Kidney (tissue), 14 donors: ENCODE results near the gene ARFIP1. TPM values are rescaled to one million over a fixed set of nuclear protein-coding genes. Genes with fewer than 3 reads are reported as not detected.

Experiments
- DNase-seq, 5 donors: peaks; one replicate each; pipeline ENCODE4 v3.0.0-alpha.2; 2013 to 2020
- FAIRE-seq: peaks from 2 replicates; lab custom pipeline; 2012; peaks lifted over from hg19 to GRCh38; lab: Jason Lieb, UNC
- H3K27ac ChIP-seq, 2 donors: one replicate each; pipeline ENCODE4 v1.7.0; 2013; ENCODE audit warnings: low read depth in 2 of 2, low read length in 2 of 2, inconsistent platforms in 1 of 2
- H3K27me3 ChIP-seq: one replicate; pipeline ENCODE4 v1.7.1; 2013; ENCODE audit warnings: low read length, inconsistent platforms; ENCODE audit not compliant: control insufficient read depth, insufficient read depth
- H3K36me3 ChIP-seq, 3 donors: one replicate each; pipeline versions ENCODE4 v1.7.0 to v1.7.1; 2013; ENCODE audit warnings: low read length in 3 of 3, control low read depth in 1 of 3, inconsistent platforms in 1 of 3; ENCODE audit not compliant: insufficient read depth in 3 of 3, control insufficient read depth in 2 of 3
- H3K4me1 ChIP-seq, 3 donors: one replicate each; pipeline versions ENCODE4 v1.7.0 to v1.7.1; 2013; ENCODE audit warnings: low read length in 3 of 3, inconsistent platforms in 1 of 3, low read depth in 1 of 3; ENCODE audit not compliant: control insufficient read depth in 2 of 3, insufficient read depth in 2 of 3
- H3K4me3 ChIP-seq, 3 donors: one replicate each; pipeline versions ENCODE4 v1.7.0 to v1.8.1; 2013; ENCODE audit warnings: low read length in 3 of 3, control low read depth in 1 of 3, inconsistent platforms in 1 of 3
- H3K9ac ChIP-seq, 3 donors: one replicate each; pipeline versions ENCODE4 v1.7.0 to v1.7.1; 2013; ENCODE audit warnings: low read length in 3 of 3, control low read depth in 1 of 3, inconsistent platforms in 1 of 3
- H3K9me3 ChIP-seq, 3 donors: one replicate each; pipeline versions ENCODE4 v1.7.0 to v1.7.1; 2013; ENCODE audit warnings: low read length in 3 of 3, control low read depth in 1 of 3, inconsistent platforms in 1 of 3; ENCODE audit not compliant: control insufficient read depth in 2 of 3, insufficient read depth in 1 of 3
- CTCF ChIP-seq: IDR thresholded peaks from 3 replicates; pipeline ENCODE4 v1.5.1; 2012; ENCODE audit warnings: mild to moderate bottlenecking, moderate library complexity, borderline replicate concordance; ENCODE audit not compliant: insufficient read depth; ENCODE audit errors: extremely low read depth
- intact Hi-C: fragments of 100-400 bp; cut with DNase I; formaldehyde crosslinking; loops from one replicate; pipeline ENCODE4 v1.11.1; 2022
- polyA plus RNA-seq: library from polyadenylated mRNA; stranded (reverse); fragments of 350-450 nt; fragmentation: Illumina TruSeq; extraction: RNeasy Lipid Tissue Mini Kit (QIAGEN cat#74804); gene quantifications from one replicate; pipeline ENCODE4 v1.2.3, GENCODE V29; 2014; ENCODE audit warnings: low read depth, low replicate concordance; ENCODE audit not compliant: insufficient read depth
- total RNA-seq: library from RNA; stranded (reverse); fragmentation: NEBNext Ultra II Directional; extraction: Animal tissue kit (Norgen Biotek cat#: 25700); gene quantifications from one replicate; pipeline ENCODE4 v1.2.1, GENCODE V29; 2021
- donor health status: control.
- donor health status: control.
- donor health status: control.
- donor health status: control.
- donor health status: control.
- donor health status: DM: yes; HTN: yes; CAD: no.
- donor health status: Normal renal cell carcinoma (clear cell type).

ARFIP1 gene
- total and polyA plus RNA-seq, 2 donors from 2014 or later: 23.2 to 39.1 TPM

DNA sequence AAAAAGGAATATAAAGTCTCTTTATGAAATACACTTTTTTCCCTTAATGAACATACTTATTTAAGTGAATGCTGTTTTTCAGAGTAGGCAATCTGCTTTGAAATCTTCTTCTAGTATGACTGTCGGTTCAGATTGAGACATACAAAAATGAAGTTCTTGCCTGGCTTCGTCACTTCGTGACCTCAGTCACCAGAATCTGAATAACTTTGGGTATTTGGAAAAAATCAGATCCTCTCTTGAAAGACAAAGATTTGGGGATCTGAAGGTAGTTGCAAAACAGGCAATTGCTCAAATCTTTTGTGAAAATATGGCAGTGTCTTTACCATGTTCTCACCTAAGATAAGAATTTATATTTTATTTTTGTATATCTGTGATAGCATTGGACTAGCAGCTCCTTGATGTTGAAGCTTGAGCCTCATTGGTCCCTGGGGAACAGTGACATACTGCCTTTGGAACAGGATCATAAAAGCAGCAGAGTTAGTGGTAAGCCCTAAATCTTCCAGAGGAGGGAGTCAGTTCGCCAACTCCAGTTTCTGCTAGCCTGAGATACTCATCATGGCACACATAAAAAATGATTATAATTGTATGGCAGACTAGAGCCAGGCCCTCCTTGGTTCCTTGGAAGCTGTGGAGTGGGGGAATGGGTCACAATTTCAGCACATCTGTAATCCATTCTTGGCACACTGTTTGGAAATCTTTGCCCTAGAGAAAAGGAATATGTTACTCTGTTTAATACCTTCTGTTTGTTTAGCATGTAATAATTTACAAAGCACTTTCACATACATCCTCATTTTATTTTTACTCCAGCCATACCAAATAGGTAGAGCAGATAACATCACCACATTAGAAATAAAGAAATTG lies 5.0 kb downstream of the ARFIP1 start:
- DNase-seq: peak in 1 of 5 donors; percentile 33
- no peak overlapping the region for H3K27ac ChIP-seq
- H3K4me1 ChIP-seq: peaks cover 0 to 5% (median 0%) of the 10 kb centered on the region in 3 donors
- H3K36me3 ChIP-seq: peaks cover 0 to 4% (median 4%) of the 10 kb centered on the region in 3 donors
- H3K4me3 ChIP-seq: no peak overlapping the region
- no peak overlapping the region for H3K9ac ChIP-seq
- no peaks in the 10 kb centered on the region for H3K9me3 ChIP-seq
- intact Hi-C loops: no loop called here
- FAIRE-seq: no peak
- TF ChIP-seq CTCF: no peak
- H3K27me3 ChIP-seq: no peaks in the 10 kb centered on the region

DNA sequence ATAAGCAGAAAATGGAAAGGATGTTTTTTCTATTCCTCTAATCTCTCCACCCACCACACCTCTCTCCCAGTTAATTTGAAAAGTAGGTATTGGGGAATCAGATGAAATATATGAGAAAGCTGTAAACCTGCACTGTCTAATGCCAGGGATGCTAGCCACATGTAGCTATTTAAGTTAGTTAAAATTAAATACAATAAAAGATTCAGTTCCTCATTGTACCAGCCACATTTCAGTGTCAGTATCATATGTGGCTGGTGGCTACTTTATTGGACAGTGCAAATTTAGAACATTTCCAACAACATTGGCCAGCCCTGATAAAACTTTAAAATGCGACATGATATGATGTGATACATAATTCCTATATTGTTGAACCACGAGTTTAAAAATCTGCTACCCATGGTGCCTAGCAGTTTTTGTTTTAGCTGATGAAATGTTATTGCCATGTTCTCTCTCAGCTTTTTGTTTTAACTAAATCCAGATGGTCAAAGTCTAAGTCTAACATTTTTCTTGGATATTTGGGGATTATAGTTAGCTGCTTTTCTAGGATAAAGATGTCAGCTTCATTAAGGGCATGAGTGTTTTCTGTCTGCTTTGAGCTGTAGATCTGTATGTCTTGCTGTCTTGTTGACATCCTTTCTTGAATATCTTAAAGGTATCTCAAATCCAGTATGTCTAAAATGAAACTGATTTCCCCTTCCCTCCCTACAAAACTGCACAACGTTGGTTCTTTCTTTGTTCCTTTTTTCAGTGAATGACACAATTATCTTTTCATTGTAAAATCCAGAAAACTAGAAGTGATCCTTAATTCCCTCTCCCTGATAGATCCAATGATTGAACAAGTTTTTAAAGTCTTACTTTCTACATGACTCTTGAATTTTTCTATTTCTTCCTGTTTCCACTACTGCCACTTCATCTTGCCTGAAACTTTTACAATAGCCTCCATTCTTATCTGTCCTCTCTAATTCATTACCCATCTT lies 6.2 kb downstream of the ARFIP1 start:
- no peak overlapping the region for H3K4me3 ChIP-seq
- peak overlapping the region in 1 of 3 donors; percentile 20 for H3K9ac ChIP-seq
- peaks cover 0 to 5% (median 0%) of the 10 kb centered on the region in 3 donors for H3K4me1 ChIP-seq
- FAIRE-seq (no peak), DNase-seq (no peak)
- H3K27ac ChIP-seq: no peak overlapping the region
- H3K27me3 ChIP-seq: no peaks in the 10 kb centered on the region
- no peak for TF ChIP-seq CTCF
- intact Hi-C loops: no loop called here
- peaks cover 0 to 4% (median 4%) of the 10 kb centered on the region in 3 donors for H3K36me3 ChIP-seq
- no peaks in the 10 kb centered on the region for H3K9me3 ChIP-seq

GRCh38 chr4:152786627-152787026 lies 6.9 kb downstream of the ARFIP1 start:
- DNase-seq (no peak), FAIRE-seq (no peak)
- no peak for TF ChIP-seq CTCF
- Histone ChIP-seq H3K27ac (no peak overlapping the region), H3K4me3 (no peak overlapping the region), H3K27me3 (no peaks in the 10 kb centered on the region), H3K9ac (no peak overlapping the region), H3K4me1 (peaks cover 0 to 5% (median 0%) of the 10 kb centered on the region in 3 donors), H3K9me3 (no peaks in the 10 kb centered on the region), H3K36me3 (peaks cover 0 to 4% (median 4%) of the 10 kb centered on the region in 3 donors)
- intact Hi-C loops: no loop called here
